LNCaP clone FGC (cell line): ENCODE results near the gene MED9.
A peak's percentile ranks its signal among the peaks of the same experiment; 100 is the strongest.
"Not testable (repeated sequence)": the region's sequence is repeated elsewhere in the genome, so short reads cannot be mapped to it uniquely, and the experiment has no call there.

Experiments
- DNase-seq: peaks from one replicate; pipeline ENCODE4 v3.0.0-alpha.2; 2011; ENCODE audit warnings: low read depth
- H3K4me3 ChIP-seq: 2 replicates; pipeline ENCODE4 v1.5.1; 2011; ENCODE audit warnings: mild to moderate bottlenecking, low read depth, low read length, control low read depth
- TF ChIP-seq, protein P1 (sequence below): IDR thresholded peaks from 2 replicates; pipeline ENCODE4 v1.5.1; 2012; ENCODE audit warnings: mild to moderate bottlenecking; ENCODE audit not compliant: control insufficient read depth, insufficient read depth; ENCODE audit errors: extremely low read depth

The MED9 gene, protein sequence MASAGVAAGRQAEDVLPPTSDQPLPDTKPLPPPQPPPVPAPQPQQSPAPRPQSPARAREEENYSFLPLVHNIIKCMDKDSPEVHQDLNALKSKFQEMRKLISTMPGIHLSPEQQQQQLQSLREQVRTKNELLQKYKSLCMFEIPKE

DNA sequence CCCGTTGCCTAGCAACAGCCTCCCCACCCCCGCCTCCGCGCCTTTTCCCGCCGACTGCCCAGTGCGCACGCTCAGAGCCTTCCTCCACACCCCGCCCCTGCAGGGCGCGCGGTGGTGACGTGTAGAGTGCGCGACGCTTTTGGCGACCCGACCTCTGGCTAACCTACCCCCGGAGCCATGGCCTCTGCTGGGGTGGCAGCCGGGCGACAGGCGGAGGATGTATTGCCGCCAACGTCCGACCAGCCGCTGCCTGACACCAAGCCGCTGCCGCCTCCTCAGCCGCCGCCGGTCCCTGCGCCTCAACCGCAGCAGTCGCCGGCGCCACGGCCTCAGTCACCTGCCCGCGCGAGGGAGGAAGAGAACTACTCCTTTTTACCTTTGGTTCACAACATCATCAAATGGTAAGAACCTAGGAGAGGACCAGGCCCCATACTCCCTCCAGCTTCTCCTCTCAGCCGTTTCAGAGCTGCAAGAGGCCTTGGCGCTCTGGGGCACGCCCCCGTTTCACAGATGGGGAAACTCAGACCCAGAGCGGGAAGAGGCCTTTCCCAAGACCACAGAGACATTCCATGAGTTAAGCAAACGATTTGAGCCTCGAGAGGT is at the start of gene MED9:
Gene MED9, plus strand, starts transcription at position 136 of the 603 bp plus-strand sequence. Its CDS starts 42 bp downstream, at position 178.
- H3K4me3 ChIP-seq = peak within 1 kb of the TSS; percentile 94
- DNase-seq = peak; percentile 62
- TF ChIP-seq, protein P1, sequence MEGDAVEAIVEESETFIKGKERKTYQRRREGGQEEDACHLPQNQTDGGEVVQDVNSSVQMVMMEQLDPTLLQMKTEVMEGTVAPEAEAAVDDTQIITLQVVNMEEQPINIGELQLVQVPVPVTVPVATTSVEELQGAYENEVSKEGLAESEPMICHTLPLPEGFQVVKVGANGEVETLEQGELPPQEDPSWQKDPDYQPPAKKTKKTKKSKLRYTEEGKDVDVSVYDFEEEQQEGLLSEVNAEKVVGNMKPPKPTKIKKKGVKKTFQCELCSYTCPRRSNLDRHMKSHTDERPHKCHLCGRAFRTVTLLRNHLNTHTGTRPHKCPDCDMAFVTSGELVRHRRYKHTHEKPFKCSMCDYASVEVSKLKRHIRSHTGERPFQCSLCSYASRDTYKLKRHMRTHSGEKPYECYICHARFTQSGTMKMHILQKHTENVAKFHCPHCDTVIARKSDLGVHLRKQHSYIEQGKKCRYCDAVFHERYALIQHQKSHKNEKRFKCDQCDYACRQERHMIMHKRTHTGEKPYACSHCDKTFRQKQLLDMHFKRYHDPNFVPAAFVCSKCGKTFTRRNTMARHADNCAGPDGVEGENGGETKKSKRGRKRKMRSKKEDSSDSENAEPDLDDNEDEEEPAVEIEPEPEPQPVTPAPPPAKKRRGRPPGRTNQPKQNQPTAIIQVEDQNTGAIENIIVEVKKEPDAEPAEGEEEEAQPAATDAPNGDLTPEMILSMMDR = no peak

DNA sequence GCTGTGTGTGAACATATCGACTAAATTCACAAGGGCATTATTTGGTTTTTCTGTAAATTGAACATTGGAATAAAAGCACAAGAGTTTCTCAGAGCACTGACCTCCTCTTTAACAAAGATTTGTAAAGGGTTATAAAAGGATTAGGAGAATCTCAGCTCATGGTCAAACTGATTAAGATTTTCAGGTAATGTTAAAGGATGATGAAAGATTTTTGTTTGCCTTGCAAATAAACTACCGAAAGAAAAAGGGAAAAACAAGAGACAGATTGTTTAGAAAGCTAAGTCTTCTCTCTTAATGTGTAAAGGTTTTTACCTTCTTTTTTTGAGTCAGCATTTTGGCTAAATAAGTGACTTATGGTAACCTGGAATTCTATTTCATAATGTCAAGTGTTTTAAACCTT is 47.6 kb upstream of the MED9 start:
- DNase-seq = no peak
- no peak overlapping the region for H3K4me3 ChIP-seq
- TF ChIP-seq, protein P1 = no peak

DNA sequence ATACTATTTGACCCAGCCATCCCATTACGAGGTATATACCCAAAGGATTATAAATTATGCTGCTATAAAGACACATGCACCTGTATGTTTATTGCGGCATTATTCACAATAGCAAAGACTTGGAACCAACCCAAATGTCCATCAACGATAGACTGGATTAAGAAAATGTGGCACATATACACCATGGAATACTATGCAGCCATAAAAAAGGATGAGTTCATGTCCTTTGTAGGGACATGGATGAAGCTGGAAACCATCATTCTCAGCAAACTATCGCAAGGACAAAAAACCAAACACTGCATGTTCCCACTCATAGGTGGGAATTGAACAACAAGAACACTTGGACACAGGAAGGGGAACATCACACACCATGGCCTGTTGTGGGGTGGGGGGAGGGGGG is 45.9 kb upstream of the MED9 start:
- DNase-seq, H3K4me3 ChIP-seq: not testable (repeated sequence)

DNA sequence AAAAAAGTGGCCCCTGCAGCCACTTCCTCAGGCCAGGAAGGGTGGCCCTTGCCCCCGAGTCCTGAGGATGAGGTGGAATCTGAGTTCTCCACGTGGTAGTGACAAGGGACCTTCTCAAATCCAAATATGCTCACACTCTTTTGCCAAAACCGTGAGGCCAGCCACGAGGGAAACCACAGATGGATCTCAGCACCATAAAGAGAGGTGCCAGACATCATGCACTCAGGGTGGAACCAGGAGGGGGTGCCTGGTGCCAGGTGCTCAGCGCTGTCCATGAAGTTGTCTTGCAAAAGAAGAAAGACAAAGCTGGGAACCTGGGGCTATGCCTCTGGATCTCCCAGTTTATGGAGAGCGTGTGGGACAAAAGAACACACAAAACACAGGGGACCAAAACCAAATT is 45.2 kb upstream of the MED9 start:
- no peak for DNase-seq
- H3K4me3 ChIP-seq = no peak overlapping the region
- TF ChIP-seq, protein P1 = no peak

DNA sequence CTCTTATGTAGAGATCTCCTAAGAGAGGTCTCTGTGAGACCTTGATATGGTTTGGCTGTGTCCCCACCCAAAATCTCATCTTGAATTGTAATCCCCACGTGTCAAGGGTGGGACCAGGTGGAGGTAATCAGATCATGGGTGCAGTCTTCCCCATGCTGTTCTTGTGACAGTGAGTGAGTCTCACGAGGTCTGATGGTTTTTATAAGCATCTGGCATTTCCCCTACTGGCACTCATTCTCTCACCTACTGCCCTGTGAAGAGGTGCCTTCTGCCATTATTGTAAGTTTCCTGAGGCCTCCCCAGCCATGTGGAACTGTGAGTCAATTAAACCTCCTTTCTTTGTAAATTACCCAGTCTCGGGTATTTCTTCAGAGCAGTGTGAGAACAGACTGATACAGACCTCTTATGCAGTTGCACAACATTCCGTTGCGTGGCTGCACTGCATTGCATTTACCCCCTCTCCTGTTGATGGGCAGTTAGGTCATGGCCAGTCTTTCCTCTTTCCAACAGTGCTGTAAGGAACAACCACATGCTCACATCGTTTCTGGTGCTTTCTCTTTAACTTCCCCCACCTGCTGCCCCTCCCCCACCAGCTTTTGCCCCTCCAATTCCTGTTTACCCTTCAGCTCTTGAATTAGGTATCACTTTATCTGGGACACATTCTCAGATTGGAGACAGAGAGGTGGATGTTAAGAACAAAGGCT is 43.6 kb upstream of the MED9 start:
- H3K4me3 ChIP-seq = no peak overlapping the region
- no peak for DNase-seq
- TF ChIP-seq, protein P1 = no peak

DNA sequence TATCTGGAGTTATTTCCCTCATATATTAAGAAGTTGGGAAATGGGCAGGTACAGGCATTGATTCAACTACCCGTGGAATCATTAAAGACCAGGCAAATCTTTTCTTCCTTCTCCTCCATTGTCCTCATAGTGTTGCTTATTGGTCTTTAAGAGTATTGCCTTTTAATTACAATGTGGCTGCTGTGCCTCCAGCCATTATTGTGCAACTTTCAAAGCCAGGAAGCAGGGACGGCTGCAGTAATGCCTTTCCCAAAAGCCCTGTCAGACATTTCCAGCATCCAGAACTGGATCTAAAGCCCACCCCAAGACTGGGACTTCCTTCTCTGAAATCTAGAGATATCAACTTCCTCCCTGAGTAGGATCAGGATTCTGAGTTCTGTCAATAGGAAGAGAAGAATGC is 42.3 kb upstream of the MED9 start:
- H3K4me3 ChIP-seq = no peak overlapping the region
- no peak for DNase-seq
- TF ChIP-seq, protein P1 = no peak

DNA sequence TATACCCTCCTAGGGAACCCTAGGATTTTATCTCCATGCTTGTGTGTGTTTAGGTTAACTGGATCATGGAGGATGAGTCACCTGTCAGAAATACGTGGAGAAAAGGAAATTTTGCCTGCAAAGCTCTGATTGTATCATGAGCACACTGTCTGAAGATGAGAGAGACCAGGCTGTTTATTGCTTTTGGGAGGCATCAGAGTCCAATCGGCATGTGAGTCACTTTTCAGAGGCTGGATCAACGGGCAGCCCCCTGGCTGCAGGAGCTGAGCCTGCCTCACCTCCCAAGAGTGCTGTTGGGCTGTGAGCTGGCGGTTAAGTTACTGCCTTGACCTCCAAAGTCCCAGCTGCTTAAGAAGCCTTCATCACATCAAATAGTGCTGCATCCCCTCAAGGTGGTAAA is 41.5 kb upstream of the MED9 start:
- DNase-seq = no peak
- TF ChIP-seq, protein P1 = no peak
- H3K4me3 ChIP-seq = no peak overlapping the region
